ENCODE results near the gene PPM1J. TPM values are rescaled to one million over a fixed set of nuclear protein-coding genes. Genes with fewer than 3 reads are reported as not detected.

Gene PPM1J
- total and polyA plus RNA-seq, 2 of the 13 experiments (the other 11 are each of a cell fraction or from before 2014, with no cell fraction given), result 0.07 to 0.22 TPM

DNA sequence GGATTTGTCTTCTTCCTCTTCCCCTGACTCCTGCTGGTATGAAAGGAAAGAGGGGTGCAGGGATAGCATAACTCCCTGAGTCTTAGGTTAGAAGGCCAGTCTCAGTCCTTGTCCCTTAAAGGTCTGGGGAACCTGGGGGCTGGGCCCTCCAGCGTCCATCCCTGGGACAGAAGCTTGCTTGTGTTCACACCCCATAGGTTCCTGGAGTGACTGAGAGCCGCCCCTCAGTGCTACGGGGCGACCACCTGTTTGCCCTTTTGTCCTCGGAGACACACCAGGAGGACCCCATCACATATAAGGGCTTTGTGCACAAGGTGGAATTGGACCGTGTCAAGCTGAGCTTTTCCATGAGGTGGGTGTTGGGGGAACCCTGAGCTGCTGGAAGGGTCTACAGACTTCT is 21.3 kb downstream of the PPM1J start (continued):
- TF ChIP-seq, protein P1, sequence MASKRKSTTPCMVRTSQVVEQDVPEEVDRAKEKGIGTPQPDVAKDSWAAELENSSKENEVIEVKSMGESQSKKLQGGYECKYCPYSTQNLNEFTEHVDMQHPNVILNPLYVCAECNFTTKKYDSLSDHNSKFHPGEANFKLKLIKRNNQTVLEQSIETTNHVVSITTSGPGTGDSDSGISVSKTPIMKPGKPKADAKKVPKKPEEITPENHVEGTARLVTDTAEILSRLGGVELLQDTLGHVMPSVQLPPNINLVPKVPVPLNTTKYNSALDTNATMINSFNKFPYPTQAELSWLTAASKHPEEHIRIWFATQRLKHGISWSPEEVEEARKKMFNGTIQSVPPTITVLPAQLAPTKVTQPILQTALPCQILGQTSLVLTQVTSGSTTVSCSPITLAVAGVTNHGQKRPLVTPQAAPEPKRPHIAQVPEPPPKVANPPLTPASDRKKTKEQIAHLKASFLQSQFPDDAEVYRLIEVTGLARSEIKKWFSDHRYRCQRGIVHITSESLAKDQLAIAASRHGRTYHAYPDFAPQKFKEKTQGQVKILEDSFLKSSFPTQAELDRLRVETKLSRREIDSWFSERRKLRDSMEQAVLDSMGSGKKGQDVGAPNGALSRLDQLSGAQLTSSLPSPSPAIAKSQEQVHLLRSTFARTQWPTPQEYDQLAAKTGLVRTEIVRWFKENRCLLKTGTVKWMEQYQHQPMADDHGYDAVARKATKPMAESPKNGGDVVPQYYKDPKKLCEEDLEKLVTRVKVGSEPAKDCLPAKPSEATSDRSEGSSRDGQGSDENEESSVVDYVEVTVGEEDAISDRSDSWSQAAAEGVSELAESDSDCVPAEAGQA (IDR thresholded peaks at IDR 0.05; ENCODE audit: low read depth), result no peak
- TF ChIP-seq, protein P1 (CRISPR knock-in tag; IDR thresholded peaks at IDR 0.05; ENCODE audit: borderline replicate concordance), result no peak
- TF ChIP-seq ZNF562 (CRISPR knock-in tag; IDR thresholded peaks at IDR 0.05; ENCODE audit: borderline replicate concordance) (no peak), ZNF335 (CRISPR knock-in tag; IDR thresholded peaks at IDR 0.05) (no peak), HMGA1 (CRISPR knock-in tag; conservative IDR thresholded peaks at IDR 0.05) (no peak), ZNF256 (CRISPR knock-in tag; conservative IDR thresholded peaks at IDR 0.05) (no peak), SIX1 (CRISPR knock-in tag; IDR thresholded peaks at IDR 0.05; ENCODE audit: borderline replicate concordance) (no peak), MYC (CRISPR knock-in tag; IDR thresholded peaks at IDR 0.05; ENCODE audit: borderline replicate concordance) (no peak), ZNF143 (CRISPR knock-in tag; IDR thresholded peaks at IDR 0.05) (no peak), ZFAT (CRISPR knock-in tag; conservative IDR thresholded peaks at IDR 0.05) (no peak)

Data from HepG2 (cell line).